HEK293 (cell line): ENCODE data around the gene SPATA16.

Experiments used
- CTCF ChIP-seq: fragments of 450-650 bp; formaldehyde crosslinking; IDR thresholded peaks from 2 replicates; pipeline ENCODE4 v1.5.1; 2016; ENCODE audit warnings: missing biosample characterization, missing genetic modification characterization
- REST ChIP-seq: fragments of 450-650 bp; formaldehyde crosslinking; IDR thresholded peaks from 2 replicates; pipeline ENCODE4 v1.5.1; 2016; ENCODE audit warnings: missing biosample characterization, missing genetic modification characterization
- YY1 ChIP-seq: fragments of 450-650 bp; formaldehyde crosslinking; IDR thresholded peaks from 2 replicates; pipeline ENCODE4 v1.5.1; 2018; ENCODE audit warnings: missing biosample characterization, missing genetic modification characterization
- ZNF138 ChIP-seq: fragments of 450-650 bp; formaldehyde crosslinking; IDR thresholded peaks from 2 replicates; pipeline ENCODE4 v1.5.1; 2016; ENCODE audit warnings: missing biosample characterization, missing genetic modification characterization, borderline replicate concordance
- ZNF416 ChIP-seq: fragments of 450-650 bp; formaldehyde crosslinking; IDR thresholded peaks from 2 replicates; pipeline ENCODE4 v1.5.1; 2016; ENCODE audit warnings: missing biosample characterization, missing genetic modification characterization
- TF ChIP-seq, protein P1 (sequence below): fragments of 450-650 bp; formaldehyde crosslinking; optimal IDR thresholded peaks from 2 replicates; pipeline ENCODE3; 2016; ENCODE audit warnings: missing biosample characterization, mild to moderate bottlenecking, missing genetic modification characterization

- TF ChIP-seq REST (no peak), YY1 (tag by site-specific recombination) (no peak), ZNF138 (tag by site-specific recombination) (no peak), ZNF416 (tag by site-specific recombination) (no peak), CTCF (tag by site-specific recombination) (no peak)
- TF ChIP-seq, protein P1, sequence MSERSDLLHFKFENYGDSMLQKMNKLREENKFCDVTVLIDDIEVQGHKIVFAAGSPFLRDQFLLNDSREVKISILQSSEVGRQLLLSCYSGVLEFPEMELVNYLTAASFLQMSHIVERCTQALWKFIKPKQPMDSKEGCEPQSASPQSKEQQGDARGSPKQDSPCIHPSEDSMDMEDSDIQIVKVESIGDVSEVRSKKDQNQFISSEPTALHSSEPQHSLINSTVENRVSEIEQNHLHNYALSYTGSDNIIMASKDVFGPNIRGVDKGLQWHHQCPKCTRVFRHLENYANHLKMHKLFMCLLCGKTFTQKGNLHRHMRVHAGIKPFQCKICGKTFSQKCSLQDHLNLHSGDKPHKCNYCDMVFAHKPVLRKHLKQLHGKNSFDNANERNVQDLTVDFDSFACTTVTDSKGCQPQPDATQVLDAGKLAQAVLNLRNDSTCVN: no peak
These were observed 284.0 kb downstream of the SPATA16 start for GRCh38 chr3:172856795-172857742.
